ENCODE measurements around the gene HLA-DMA.

HLA-DMA gene

GRCh38 chr6:32922083-32922482 is 30.8 kb downstream of the HLA-DMA start:
- no peak for DNase-seq

- DNase-seq, result no peak
Observed at GRCh38 chr6:32920715-32921114, 32.2 kb downstream of the HLA-DMA start.

GRCh38 chr6:32912951-32913350 is 39.9 kb downstream of the HLA-DMA start:
- no peak for DNase-seq

GRCh38 chr6:32908897-32909296 is 44.0 kb downstream of the HLA-DMA start:
- no peak for DNase-seq

GRCh38 chr6:32906539-32906938 is 46.4 kb downstream of the HLA-DMA start:
- no peak for DNase-seq

GRCh38 chr6:32905078-32905477 is 47.8 kb downstream of the HLA-DMA start:
- no peak for DNase-seq

- DNase-seq, result no peak
Observed at GRCh38 chr6:32903952-32904351, 48.9 kb downstream of the HLA-DMA start.

Measured in NCI-H510A (cell line).